HG02571 (cell line): ENCODE measurements around the gene ARHGAP30.
"Not testable (repeated sequence)": the region's sequence is repeated elsewhere in the genome, so short reads cannot be mapped to it uniquely, and the experiment has no call there.

Experiments used
- ATAC-seq: cut with Tn5 transposase; IDR thresholded peaks from one replicate; pipeline ENCODE4 v1.9.1; 2021; ENCODE audit warnings: mild to moderate bottlenecking, moderate library complexity; ENCODE audit not compliant: unreplicated experiment

The ARHGAP30 gene

DNA sequence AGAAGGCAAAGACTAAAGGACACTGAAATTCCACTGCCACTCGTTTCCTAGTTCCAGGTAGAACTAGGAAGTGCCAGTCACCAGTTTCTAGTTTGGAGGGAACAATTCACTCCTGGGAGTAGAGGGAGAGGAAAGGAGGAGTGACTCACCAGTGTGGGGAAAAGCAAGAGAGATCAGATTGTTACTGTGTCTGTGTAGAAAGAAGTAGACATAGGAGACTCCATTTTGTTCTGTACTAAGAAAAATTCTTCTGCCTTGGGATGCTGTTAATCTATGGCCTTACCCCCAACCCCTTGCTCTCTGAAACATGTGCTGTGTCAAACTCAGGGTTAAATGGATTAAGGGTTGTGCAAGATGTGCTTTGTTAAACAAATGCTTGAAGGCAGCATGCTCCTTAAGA lies 53.0 kb downstream of the ARHGAP30 start:
- ATAC-seq, result not testable (repeated sequence)

DNA sequence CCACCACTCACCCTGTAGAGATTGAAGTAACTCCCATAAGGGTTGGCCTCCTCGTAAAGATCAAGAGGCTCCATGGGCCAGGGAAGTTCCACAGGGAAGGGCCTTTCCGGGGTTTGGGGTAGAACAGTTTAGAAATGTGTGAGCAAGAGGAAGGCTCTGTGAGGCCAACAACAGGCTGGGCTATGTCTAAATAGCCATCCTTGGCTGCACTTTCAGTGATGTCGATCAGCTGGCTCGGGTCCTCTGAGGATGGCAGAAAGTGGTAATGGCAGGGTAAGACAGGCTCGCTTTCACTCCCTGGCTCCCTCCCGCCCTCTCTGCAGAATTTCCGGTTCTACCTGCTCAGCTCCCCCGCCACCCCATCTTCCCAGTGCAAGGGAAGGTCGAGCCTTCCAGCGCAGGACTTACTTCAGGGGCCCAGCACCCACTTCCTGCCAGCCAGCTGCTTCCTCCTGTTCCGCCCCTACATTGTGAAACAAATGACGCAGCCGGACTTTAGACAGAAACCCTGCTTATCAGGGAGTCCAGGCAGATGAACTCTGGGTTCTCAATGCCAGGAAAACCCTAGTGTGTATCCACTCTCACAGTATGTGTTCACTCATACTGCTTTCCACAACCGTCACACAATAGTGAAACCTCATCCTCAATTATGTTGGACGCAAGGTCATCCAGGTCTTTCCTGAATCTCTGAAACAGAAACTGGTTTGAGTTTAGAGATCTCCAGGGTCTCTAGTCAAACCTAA lies 56.0 kb downstream of the ARHGAP30 start:
- ATAC-seq, result peak; percentile 79

DNA sequence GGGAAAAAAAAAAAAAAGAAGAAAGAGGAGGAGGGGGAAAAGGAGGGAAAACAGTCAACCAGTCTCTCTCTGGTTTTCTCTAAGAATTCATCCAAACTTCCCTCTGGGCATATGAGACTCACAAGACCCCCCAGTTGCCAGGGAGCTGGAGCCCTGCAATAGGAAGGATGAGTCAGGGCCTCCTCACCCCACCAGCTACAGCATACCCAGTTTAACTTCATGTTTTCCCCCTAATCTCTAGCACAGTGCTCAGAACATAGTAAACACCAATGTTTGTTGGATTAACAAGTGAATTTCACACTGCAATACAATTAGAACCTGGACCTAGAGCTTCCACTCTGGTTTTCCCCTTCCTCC lies 56.6 kb downstream of the ARHGAP30 start:
- ATAC-seq, result peak; percentile 20

DNA sequence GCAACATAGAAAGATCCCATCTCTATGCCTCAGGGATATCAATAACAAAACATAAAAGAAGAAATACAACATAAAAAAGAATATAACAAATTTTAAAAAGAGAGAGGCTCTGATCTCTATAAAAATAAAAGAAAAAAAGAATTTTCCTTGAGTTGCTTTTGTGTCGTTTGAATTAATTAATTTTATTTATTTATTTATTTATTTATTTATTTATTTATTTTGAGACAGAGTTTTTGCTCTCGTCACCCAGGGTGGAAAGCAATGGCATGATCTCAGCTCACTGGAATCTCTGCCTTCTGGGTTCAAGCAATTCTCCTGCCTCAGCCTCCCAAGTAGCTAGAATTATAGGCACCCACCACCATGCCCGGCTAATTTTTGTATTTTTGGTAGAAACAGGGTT lies 57.3 kb downstream of the ARHGAP30 start:
- no peak for ATAC-seq

DNA sequence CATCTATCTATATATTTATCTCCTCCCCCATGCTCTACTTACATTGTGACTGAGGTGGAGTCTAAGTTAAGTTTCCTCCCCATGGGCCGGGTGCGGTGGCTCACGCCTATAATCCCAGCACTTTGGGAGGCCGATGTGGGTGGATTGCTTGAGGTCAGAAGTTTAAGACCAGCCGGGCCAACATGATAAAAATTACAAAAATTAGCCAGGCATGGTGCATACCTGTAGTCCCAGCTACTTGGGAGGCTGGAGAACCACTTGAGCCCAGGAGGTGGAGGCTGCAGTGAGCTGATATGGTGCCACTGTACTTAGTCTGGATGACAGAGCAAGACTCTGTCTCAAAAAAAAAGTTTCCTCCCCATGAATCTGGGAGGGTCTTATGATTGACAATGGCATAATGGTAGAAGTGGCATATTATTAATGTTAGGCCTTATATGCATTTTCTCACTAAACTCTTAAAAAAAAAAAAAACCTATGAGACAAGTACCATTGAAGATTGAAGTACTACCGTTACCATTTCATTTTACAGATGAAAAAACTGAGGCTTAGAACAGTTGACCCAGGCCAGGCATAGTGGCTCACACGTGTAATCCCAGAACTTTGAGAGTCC lies 60.0 kb downstream of the ARHGAP30 start:
- no peak for ATAC-seq

DNA sequence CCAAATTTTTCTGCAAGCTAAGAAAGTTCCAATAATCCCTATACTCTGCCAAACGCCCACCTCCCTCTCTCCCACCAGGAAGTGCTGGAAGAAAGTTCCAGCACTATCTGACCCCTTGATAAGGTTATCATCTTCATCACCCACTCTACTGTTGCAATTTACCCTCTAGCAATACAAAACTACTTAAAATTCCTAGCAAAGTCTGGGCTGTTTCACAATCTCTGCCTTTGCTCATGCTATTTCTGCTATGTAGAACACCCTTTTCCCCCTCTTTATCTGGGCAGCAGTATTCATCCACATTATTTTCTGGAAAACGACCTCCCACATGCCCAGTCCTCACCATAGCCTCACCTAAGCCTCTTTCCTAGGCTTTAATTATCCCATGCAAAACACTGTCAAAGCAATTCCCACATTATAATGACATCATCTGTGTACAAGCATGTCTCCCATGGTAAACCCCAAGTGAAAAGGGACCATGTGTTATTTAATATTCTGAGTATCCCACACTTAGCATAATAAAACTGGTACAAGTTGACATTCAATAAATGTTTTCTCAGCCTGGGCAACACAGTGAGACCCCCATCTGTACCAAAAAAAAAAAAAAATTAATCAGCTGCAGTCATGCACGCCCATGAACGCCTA lies 60.7 kb downstream of the ARHGAP30 start:
- ATAC-seq, result no peak

DNA sequence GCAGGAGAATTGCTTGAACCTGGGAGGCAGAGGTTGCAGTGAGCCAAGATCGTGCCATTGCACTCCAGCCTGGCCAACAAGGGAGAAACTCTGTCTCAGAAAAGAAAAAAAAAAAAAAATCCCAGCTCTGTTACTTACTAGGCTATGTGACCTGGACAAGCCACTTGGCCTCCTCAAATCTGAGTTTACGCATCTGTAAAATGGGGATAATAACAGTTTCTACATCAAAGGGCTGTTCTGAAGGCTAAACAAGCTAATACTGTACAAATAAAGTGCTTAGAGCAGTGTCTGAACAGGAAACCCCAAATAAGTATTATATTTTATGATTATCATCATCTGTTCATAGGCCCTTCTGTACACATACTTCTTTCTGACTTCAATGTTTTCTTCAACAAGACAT lies 62.3 kb downstream of the ARHGAP30 start:
- no peak for ATAC-seq

DNA sequence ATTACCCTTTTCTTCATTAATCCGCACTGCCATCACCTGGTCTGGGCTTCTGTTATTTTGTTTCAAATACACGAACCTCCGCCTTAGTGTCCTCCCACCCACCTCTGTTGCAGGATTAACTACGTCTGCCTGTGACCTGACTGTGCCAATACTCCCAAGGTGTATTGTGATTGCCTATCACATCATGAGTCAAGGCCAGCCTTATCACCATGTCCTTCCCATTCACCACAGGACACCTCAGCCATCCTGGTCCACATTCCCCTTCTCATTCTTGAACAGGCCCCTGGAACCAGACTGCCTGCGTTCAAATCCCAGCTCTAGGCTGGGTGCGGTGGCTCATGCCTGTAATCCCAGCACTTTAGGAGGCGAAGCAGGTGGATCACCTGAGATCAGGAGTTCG lies 63.1 kb downstream of the ARHGAP30 start:
- no peak for ATAC-seq

DNA sequence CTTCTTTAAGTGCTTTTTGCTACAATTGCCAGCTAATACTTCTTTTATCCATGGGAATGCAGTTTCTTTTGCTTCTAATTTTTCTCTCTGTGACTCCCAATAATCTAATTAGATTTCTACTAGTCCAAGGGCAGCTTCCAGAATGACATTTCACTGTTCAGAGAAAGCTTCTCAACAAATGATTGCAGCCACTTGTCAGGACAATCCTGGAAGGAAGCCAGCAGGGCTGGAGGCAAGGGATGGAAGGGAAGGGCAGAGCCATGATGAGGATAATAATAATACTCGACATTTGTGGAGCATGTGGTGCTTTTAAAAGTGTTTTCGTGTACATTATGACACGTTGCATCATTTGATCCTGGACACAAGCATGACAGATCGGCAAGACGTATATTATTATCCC lies 68.2 kb downstream of the ARHGAP30 start:
- no peak for ATAC-seq

DNA sequence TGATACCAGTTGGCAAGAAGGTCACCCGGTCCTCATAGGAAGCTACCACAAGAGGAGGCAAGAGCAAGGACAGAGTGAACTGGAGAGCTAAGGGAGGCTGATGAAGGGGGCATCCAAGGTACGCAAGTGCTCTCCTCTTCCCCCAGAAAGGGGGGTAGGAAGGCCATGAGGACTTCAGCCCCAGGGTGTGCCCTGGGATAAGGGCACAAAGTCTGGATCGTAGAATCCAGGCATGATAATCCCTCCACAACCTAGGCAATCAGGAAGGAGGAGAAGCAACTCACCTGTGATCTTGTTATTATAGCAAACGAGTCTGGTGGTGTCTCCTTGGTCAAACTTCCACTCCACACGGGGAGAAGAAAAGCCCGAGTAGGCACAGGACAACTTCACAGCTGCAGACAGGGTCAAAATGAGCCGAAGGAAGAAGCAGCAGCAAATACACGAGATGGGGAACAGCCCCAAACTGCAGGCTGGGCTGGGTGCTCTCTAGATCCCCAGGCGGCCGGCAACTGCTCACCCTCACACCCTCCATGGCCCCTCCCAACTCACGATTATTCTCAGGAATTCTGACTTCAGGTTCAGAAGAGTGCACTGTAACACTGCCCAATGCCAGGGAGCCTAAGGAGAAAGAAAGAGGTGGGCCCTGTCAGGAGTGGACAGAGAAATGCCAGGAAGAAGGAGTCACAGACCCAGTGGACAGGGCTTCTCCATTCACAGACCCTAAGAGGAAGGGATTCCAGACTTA lies 68.8 kb downstream of the ARHGAP30 start:
- no peak for ATAC-seq

DNA sequence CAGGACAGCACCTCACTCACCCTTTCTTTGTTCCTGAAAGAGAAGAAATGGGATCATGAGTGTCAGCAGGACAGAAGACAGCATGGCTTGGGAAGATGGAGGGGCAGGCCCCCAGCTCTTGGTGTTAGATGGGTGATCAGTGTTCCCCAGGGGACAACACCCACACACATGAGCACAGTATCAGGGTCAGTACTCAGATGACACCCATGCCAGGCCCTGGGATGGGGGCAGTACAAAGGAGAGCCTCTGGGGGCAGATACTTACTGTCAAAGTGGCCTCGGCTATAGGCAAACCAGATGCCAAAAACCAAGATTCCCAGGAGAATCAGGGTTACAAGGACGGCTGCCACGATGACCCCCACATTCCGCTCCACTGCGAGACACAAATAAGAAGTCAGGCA lies 70.3 kb downstream of the ARHGAP30 start:
- no peak for ATAC-seq

DNA sequence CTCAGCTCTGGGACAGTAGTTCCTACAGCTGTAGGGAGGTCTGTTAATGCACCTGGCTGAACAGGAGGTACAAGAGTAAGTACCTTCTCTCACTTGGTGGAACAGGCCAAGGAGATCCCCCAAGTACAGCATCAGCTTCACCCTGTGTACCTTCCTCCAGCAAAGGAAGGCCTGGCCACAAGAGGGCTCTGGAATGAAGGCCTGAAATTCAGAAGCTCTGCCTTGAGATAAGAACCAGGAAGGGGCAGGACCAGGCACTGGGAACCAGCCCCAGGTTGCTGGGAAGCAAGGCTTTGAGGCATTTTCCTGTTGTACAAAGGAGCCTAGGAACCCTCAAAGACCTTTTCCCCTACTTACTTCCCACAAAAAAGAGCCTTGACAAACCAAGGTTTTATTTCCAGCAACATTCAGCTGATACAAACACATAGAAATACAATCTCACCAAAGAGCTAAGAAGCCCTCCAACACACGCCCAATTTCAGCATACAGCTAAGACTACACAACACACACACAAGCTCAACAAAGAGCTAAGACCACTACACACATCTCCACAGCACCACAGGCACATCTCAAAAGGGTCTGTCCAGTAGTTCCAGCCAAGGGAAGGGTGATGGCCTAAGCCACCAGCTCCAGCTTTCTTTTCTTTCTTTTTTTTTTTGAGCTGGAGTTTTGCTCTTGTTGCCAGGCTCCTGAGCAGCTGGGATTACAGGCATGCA lies 72.2 kb downstream of the ARHGAP30 start:
- no peak for ATAC-seq
